Panc1 (cell line): Measurements from ENCODE around the gene FUOM. TPM values are rescaled to one million over a fixed set of nuclear protein-coding genes. Genes with fewer than 3 reads are reported as not detected.

Experiments
- ATAC-seq: fragments of 200-7000 bp; cut with Tn5 transposase; 2 replicates; pipeline ENCODE4 v1.9.1; 2020; ENCODE audit warnings: mild to moderate bottlenecking, moderate library complexity
- BruUV-seq: library from RNA; stranded (reverse); fragments of 400-500 nt; replicated peaks from 2 replicates; lab custom pipeline; 2021; lab: Mats Ljungman, UMichigan
- CTCF ChIA-PET: fragments of 300-600 bp; sonication (Branson Sonifier 250); formaldehyde crosslinking; loops from one replicate; lab custom pipeline; 2022; ENCODE audit warnings: antibody characterized with exemption; lab: Charles Lee
- POLR2A ChIA-PET: fragments of 300-600 bp; sonication (Branson Sonifier 250); formaldehyde crosslinking; loops from one replicate; lab custom pipeline; 2022; ENCODE audit warnings: antibody characterized with exemption; lab: Charles Lee
- DNase-seq: peaks from one replicate; pipeline ENCODE4 v3.0.0-alpha.2; 2010; ENCODE audit warnings: low read depth, low spot score
- H3K27ac ChIP-seq: 2 replicates; pipeline ENCODE4 v1.5.1; 2011; ENCODE audit warnings: mild to moderate bottlenecking, low read length, inconsistent platforms
- H3K27me3 ChIP-seq: fragments of 200-500 bp; sonication (Bioruptor generic); 2 replicates; pipeline ENCODE4 v1.6.0; 2014; ENCODE audit warnings: low read length, inconsistent platforms; ENCODE audit not compliant: control insufficient read depth, insufficient read depth
- H3K36me3 ChIP-seq: fragments of 200-500 bp; sonication (Bioruptor generic); 2 replicates; pipeline ENCODE4 v1.5.1; 2014; ENCODE audit warnings: inconsistent platforms, mild to moderate bottlenecking, low read length, moderate library complexity; ENCODE audit not compliant: control insufficient read depth, insufficient read depth
- H3K4me1 ChIP-seq: 2 replicates; pipeline ENCODE4 v1.5.1; 2011; ENCODE audit warnings: inconsistent platforms, mild to moderate bottlenecking, low read length, moderate library complexity; ENCODE audit not compliant: control insufficient read depth, insufficient read depth
- H3K4me3 ChIP-seq, 2 experiments: 2 replicates each; pipeline ENCODE4 v1.5.1; 2011 to 2012; ENCODE audit warnings: low read depth in 2 of 2, low read length in 2 of 2, mild to moderate bottlenecking in 2 of 2, inconsistent platforms in 1 of 2, moderate library complexity in 1 of 2
- H3K9me3 ChIP-seq: fragments of 200-500 bp; sonication (Bioruptor generic); 2 replicates; pipeline ENCODE4 v1.5.1; 2014; ENCODE audit warnings: low read depth, mild to moderate bottlenecking, inconsistent platforms, low read length, moderate library complexity; ENCODE audit not compliant: control insufficient read depth, insufficient read depth
- CTCF ChIP-seq: fragments of 450-650 bp; IDR thresholded peaks from 2 replicates; pipeline ENCODE4 v1.5.1; 2017; ENCODE audit warnings: mild to moderate bottlenecking
- POLR2AphosphoS5 ChIP-seq: IDR thresholded peaks from 2 replicates; pipeline ENCODE4 v1.6.1; 2012; ENCODE audit warnings: mild to moderate bottlenecking, low read depth, low read length, moderate library complexity
- SIN3A ChIP-seq: IDR thresholded peaks from 2 replicates; pipeline ENCODE4 v1.6.1; 2012; ENCODE audit warnings: low read depth, mild to moderate bottlenecking, low read length, moderate library complexity, borderline replicate concordance; ENCODE audit not compliant: insufficient read depth
- TCF7L2 ChIP-seq: IDR thresholded peaks from 2 replicates; pipeline ENCODE4 v1.6.1; 2011; ENCODE audit warnings: mild to moderate bottlenecking, low read depth, low read length, inconsistent platforms
- in situ Hi-C: cut with HindIII; loops from 2 replicates; pipeline ENCODE4 v1.10.0; 2016; ENCODE audit warnings: low sequenced_read_pairs, low pct_unique_long_range_greater_than_20kb
- intact Hi-C: fragments of 100-400 bp; cut with micrococcal nuclease; formaldehyde crosslinking; loops from one replicate; pipeline ENCODE4 v1.10.0; 2022; ENCODE audit not compliant: unreplicated experiment
- total RNA-seq: library from RNA; stranded (reverse); gene quantifications from one replicate; pipeline ENCODE4 v1.2.1, GENCODE V29; 2021; ENCODE audit not compliant: unreplicated experiment
- TF ChIP-seq, protein P1 (sequence below), 2 experiments: IDR thresholded peaks; 2 replicates each; pipeline ENCODE4 v1.6.1; 2011 to 2012; ENCODE audit warnings: low read depth in 2 of 2, control low read depth in 1 of 2, low read length in 1 of 2, mild to moderate bottlenecking in 1 of 2, moderate library complexity in 1 of 2; ENCODE audit not compliant: insufficient read depth in 1 of 2

The FUOM gene
- total RNA-seq, 1 experiment from 2014 or later: 39.6 TPM

- TF ChIP-seq TCF7L2: no peak
Observed at GRCh38 chr10:133347710-133348517, 9.9 kb downstream of the FUOM start (continued).

DNA sequence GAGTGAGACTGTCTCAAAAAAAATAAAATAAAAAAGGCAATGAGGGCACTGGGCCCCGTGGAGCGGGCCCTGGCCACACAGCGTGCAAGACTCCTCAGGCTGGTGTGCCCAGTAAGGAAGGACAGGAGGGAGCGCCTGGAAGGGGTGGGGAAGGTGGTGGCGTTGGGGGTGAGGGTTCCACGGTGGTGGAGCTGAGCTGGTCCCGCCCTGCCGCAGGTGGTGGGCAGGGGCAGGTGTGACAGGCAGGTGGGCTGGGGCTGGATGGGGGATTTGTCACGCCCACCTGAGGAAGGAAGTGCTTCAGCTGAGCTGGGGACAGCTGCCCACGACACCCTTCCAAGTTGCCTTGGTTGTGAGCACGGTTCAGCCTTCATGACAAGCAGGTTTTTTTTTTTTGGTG, 11.4 kb downstream of the FUOM start:
- ChIA-PET POLR2A (no interaction called here), CTCF (no interaction called here)
- no peak overlapping the region for H3K4me3 ChIP-seq
- H3K4me1 ChIP-seq: peaks cover 10% of the 10 kb centered on the region; the same call in 1 of the 2 replicates
- intact Hi-C loops: no loop called here
- no peak overlapping the region for H3K27ac ChIP-seq
- DNase-seq: no peak
- no TSS peak for BruUV-seq
- no peaks in the 10 kb centered on the region for H3K9me3 ChIP-seq
- in situ Hi-C loops: no loop called here
- TF ChIP-seq TCF7L2: no peak
- no peak for TF ChIP-seq CTCF
- TF ChIP-seq SIN3A: no peak
- TF ChIP-seq, protein P1, sequence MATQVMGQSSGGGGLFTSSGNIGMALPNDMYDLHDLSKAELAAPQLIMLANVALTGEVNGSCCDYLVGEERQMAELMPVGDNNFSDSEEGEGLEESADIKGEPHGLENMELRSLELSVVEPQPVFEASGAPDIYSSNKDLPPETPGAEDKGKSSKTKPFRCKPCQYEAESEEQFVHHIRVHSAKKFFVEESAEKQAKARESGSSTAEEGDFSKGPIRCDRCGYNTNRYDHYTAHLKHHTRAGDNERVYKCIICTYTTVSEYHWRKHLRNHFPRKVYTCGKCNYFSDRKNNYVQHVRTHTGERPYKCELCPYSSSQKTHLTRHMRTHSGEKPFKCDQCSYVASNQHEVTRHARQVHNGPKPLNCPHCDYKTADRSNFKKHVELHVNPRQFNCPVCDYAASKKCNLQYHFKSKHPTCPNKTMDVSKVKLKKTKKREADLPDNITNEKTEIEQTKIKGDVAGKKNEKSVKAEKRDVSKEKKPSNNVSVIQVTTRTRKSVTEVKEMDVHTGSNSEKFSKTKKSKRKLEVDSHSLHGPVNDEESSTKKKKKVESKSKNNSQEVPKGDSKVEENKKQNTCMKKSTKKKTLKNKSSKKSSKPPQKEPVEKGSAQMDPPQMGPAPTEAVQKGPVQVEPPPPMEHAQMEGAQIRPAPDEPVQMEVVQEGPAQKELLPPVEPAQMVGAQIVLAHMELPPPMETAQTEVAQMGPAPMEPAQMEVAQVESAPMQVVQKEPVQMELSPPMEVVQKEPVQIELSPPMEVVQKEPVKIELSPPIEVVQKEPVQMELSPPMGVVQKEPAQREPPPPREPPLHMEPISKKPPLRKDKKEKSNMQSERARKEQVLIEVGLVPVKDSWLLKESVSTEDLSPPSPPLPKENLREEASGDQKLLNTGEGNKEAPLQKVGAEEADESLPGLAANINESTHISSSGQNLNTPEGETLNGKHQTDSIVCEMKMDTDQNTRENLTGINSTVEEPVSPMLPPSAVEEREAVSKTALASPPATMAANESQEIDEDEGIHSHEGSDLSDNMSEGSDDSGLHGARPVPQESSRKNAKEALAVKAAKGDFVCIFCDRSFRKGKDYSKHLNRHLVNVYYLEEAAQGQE (IDR thresholded peaks at IDR 0.05; ENCODE audit: insufficient read depth in 1 of 2, low read depth in 2 of 2, low read length in 1 of 2): no peak
- no peak for TF ChIP-seq POLR2AphosphoS5
- no peaks in the 10 kb centered on the region for H3K27me3 ChIP-seq
- ATAC-seq: no peak
- no peaks in the 10 kb centered on the region for H3K36me3 ChIP-seq

DNA sequence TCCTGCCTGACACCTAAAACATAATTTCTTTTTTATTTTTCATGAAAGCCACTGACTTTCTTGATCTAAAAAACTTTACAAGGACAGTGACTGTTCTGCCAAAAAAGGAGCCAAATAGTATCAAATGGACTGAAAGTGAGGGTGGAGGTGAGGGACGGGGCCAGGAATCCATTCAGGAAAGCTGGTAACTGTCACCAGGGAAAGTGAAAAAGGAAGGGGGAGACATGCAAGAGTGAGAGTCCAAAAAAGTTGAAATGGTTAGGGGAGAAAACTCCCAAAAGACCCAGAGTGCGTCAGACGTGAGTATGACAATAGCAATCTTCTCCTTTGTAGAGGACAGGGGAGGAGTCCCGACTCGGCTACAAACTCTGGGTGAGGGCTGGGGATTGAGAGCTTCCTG, 13.6 kb downstream of the FUOM start:
- in situ Hi-C loops (no loop called here), intact Hi-C loops (no loop called here)
- ChIA-PET CTCF (no interaction called here), POLR2A (no interaction called here)
- Histone ChIP-seq H3K27ac (no peak overlapping the region), H3K4me1 (0 out of 2 replicates have a peak, but pooled peaks cover 4% of the 10 kb centered on the region), H3K4me3 (no peak overlapping the region), H3K9me3 (no peaks in the 10 kb centered on the region), H3K36me3 (no peaks in the 10 kb centered on the region), H3K27me3 (no peaks in the 10 kb centered on the region)
- TF ChIP-seq TCF7L2 (no peak), CTCF (no peak), POLR2AphosphoS5 (no peak), SIN3A (no peak)
- TF ChIP-seq, protein P1 (IDR thresholded peaks at IDR 0.05; ENCODE audit: insufficient read depth in 1 of 2, low read depth in 2 of 2, low read length in 1 of 2): no peak
- no TSS peak for BruUV-seq
- DNase-seq (no peak), ATAC-seq (no peak)
